ENCODE measurements around the gene EIF2S2. TPM values are rescaled to one million over a fixed set of nuclear protein-coding genes. Genes with fewer than 3 reads are reported as not detected.
A peak's percentile ranks its signal among the peaks of the same experiment; 100 is the strongest.

The EIF2S2 gene
- total RNA-seq, 2 experiments from 2014 or later, result 21.8 to 23.2 TPM

GRCh38 chr20:34120213-34120612, 8.2 kb upstream of the EIF2S2 start:
- no peak for TF ChIP-seq CTCF (IDR thresholded peaks at IDR 0.05)
- intact Hi-C loops (cut with DNase I, micrococcal nuclease), result no loop called here
- H3K9me3 Mint-ChIP-seq, result no peaks in the 10 kb centered on the region
- no peaks in the 10 kb centered on the region for H3K36me3 Mint-ChIP-seq (ENCODE audit: low read depth)
- Histone ChIP-seq H3K4me3 (ENCODE audit: low read length) (no peak overlapping the region), H3K9me3 (ENCODE audit: control insufficient read depth in 1 of 2, insufficient read depth in 1 of 2, low read length in 2 of 2) (no peaks in the 10 kb centered on the region), H3K27me3 (ENCODE audit: control insufficient read depth in 1 of 2, insufficient read depth in 2 of 2, low read length in 2 of 2) (no peaks in the 10 kb centered on the region), H3K27ac (ENCODE audit: low read depth in 1 of 2, low read length in 2 of 2) (no peak overlapping the region), H3K4me1 (ENCODE audit: insufficient read depth, low read length) (no peaks in the 10 kb centered on the region), H3K36me3 (ENCODE audit: insufficient read depth, low read length) (no peaks in the 10 kb centered on the region)
- H3K27ac Mint-ChIP-seq, result no peak overlapping the region
- POLR2A ChIA-PET, result no interaction called here
- no peaks in the 10 kb centered on the region for H3K27me3 Mint-ChIP-seq
- CTCF ChIA-PET, result no interaction called here
- ATAC-seq (ENCODE audit: poor library complexity), result no peak
- H3K4me1 Mint-ChIP-seq (ENCODE audit: low read depth), result no peaks in the 10 kb centered on the region
- H3K4me3 Mint-ChIP-seq, result no peak overlapping the region
- no peak for DNase-seq

- Mint-ChIP-seq H3K9me3 (no peaks in the 10 kb centered on the region), H3K27ac (peak overlapping the region; percentile 60), H3K36me3 (ENCODE audit: low read depth) (peaks cover 19% of the 10 kb centered on the region), H3K4me1 (ENCODE audit: low read depth) (peaks cover 21% of the 10 kb centered on the region), H3K27me3 (no peaks in the 10 kb centered on the region), H3K4me3 (peak overlapping the region; percentile 65)
- Histone ChIP-seq H3K36me3 (ENCODE audit: insufficient read depth, low read length) (no peaks in the 10 kb centered on the region), H3K9me3 (ENCODE audit: control insufficient read depth in 1 of 2, insufficient read depth in 1 of 2, low read length in 2 of 2) (no peaks in the 10 kb centered on the region), H3K4me3 (ENCODE audit: low read length) (no peak overlapping the region), H3K27me3 (ENCODE audit: control insufficient read depth in 1 of 2, insufficient read depth in 2 of 2, low read length in 2 of 2) (no peaks in the 10 kb centered on the region), H3K27ac (ENCODE audit: low read depth in 1 of 2, low read length in 2 of 2) (no peak overlapping the region), H3K4me1 (ENCODE audit: insufficient read depth, low read length) (peaks cover 17% of the 10 kb centered on the region)
- intact Hi-C loops (cut with DNase I, micrococcal nuclease), result loop anchor here (10.0 kb wide), 2 partner anchors 400 to 590 kb away; partner anchors contain the start of genes DYNLRB1 (in 2 of the 2) and TP53INP2 (in 1 of the 2)
- no peak for DNase-seq
- no peak for TF ChIP-seq CTCF (IDR thresholded peaks at IDR 0.05)
- ChIA-PET CTCF (no interaction called here), POLR2A (interaction anchor here (0.8 kb wide), 1 partner anchor 395 kb away, joined by 3 read pairs; the partner anchor contains the start of gene PXMP4)
- no peak for ATAC-seq (ENCODE audit: poor library complexity)
These were observed 3.2 kb upstream of the EIF2S2 start for GRCh38 chr20:34115232-34115631.

GRCh38 chr20:34114809-34115208, 2.8 kb upstream of the EIF2S2 start:
- peaks cover 21% of the 10 kb centered on the region for H3K4me1 ChIP-seq (ENCODE audit: insufficient read depth, low read length)
- no peak overlapping the region for H3K4me3 ChIP-seq (ENCODE audit: low read length)
- peaks cover 25% of the 10 kb centered on the region for H3K4me1 Mint-ChIP-seq (ENCODE audit: low read depth)
- peak overlapping the region; percentile 65 for H3K4me3 Mint-ChIP-seq
- intact Hi-C loops (cut with DNase I, micrococcal nuclease), result loop anchor here (5.0 to 10.0 kb wide), 7 partner anchors 123 to 673 kb away; partner anchors contain the start of genes DYNLRB1 (in 2 of the 2), CBFA2T2 (in 1 of the 2), E2F1 (in 1 of the 2) and RALY (in 1 of the 2)
- ATAC-seq (ENCODE audit: poor library complexity) (no peak), DNase-seq (no peak)
- POLR2A ChIA-PET, result no interaction called here
- no peak overlapping the region for H3K27ac ChIP-seq (ENCODE audit: low read depth in 1 of 2, low read length in 2 of 2)
- TF ChIP-seq CTCF (IDR thresholded peaks at IDR 0.05), result no peak
- CTCF ChIA-PET, result no interaction called here
- no peaks in the 10 kb centered on the region for H3K9me3 Mint-ChIP-seq
- no peaks in the 10 kb centered on the region for H3K9me3 ChIP-seq (ENCODE audit: control insufficient read depth in 1 of 2, insufficient read depth in 1 of 2, low read length in 2 of 2)
- no peaks in the 10 kb centered on the region for H3K27me3 Mint-ChIP-seq
- no peaks in the 10 kb centered on the region for H3K27me3 ChIP-seq (ENCODE audit: control insufficient read depth in 1 of 2, insufficient read depth in 2 of 2, low read length in 2 of 2)
- H3K36me3 Mint-ChIP-seq (ENCODE audit: low read depth), result peaks cover 21% of the 10 kb centered on the region
- H3K36me3 ChIP-seq (ENCODE audit: insufficient read depth, low read length), result no peaks in the 10 kb centered on the region
- peak overlapping the region; percentile 60 for H3K27ac Mint-ChIP-seq

Measured in CD4-positive, alpha-beta T cell (primary cell).